GM19438 (cell line): ENCODE results near the gene MALRD1.

ENCODE experiments used
- ATAC-seq: cut with Tn5 transposase; IDR thresholded peaks from one replicate; pipeline ENCODE4 v1.9.1; 2021; ENCODE audit warnings: low read depth; ENCODE audit not compliant: unreplicated experiment

Gene MALRD1

DNA sequence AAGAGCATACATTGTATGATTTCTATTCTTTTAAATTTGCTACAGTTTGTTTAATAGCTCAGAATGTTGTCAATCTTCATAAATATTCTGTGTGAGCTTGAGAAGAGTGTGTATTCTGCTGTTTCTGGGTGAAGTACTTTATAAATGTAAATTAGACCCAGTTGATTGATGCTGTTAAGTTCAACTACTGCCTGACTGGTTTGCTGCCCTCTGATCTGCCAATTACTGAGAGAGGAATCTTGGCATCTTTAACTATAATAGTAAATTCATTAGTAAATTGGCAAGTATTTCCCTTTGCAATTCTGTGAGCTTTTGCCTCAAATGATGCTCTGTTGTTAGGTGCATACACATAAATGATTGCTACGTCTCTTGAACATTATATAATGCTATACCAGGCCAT is 512.6 kb downstream of the MALRD1 start:
- no peak for ATAC-seq

DNA sequence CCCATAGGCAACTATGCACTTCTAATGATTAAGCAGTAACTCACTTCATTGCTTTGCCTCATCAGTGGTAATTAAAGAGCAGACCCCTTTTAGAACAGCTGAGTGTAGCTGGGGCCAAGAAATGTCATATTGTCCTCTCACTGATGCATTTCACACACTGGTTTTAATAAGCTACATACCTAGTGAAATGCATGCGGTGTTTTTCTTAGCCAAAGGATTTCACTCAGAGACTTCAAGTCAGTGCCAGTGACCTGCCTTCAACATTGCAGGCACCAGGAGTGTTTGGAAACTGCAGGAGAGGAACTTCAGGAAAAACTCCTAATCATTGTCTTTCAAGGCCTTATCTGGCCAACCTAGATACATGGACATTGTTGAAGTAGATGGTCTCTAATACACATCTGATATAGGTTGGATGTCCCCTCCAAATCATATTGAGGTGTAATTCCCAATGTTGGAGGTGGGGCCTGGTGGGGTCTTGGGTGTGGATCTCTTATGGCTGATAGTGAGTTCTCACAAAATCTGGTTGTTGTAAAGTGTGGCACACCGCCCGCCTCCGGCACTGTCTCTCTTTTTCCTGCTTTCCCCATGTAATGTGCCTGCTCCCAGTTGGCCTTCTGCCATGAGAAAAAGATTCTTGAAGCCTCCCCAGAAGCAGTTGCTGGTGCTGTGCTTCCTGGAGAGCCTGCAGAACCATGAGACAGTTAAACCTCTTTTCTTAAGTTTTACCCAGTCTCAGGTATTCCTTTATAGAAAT is 515.0 kb downstream of the MALRD1 start:
- ATAC-seq: no peak

DNA sequence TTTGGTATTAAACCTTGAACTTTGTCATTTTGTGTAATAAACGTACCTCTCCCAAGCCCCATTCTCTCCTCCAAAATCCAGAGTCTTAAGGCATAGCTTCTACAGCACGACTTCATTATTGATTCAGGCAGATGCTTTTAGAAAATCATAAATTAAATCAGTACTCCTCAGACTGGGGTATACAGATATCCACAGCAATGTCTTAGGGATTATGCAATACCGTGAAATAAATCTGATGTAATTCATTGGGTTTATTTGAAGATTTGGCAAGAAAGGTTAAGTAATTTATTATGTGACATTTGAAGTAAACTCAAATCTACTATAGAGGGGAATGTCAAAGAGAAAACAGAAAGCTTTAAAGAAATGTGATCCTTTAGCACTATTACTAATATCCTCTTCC is 521.5 kb downstream of the MALRD1 start:
- ATAC-seq: no peak

DNA sequence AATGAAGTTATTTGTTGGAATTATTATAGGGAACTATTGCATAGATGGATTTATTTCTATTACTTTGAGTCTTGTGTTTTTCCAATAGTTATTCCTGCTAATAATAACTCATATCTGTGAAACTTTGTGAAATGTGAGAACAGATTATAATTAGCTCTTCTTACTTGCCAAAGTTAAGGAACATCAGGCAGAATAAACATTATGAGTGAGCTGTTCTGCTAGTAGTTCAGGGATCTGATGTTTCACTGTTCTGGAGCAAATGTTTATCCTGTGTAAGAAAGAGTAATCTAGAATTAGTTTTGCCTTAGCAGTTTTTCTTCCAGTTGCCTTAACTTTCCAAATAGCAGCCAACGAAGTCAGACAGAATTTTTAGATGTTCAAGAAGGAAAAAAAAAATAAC is 522.4 kb downstream of the MALRD1 start:
- no peak for ATAC-seq

DNA sequence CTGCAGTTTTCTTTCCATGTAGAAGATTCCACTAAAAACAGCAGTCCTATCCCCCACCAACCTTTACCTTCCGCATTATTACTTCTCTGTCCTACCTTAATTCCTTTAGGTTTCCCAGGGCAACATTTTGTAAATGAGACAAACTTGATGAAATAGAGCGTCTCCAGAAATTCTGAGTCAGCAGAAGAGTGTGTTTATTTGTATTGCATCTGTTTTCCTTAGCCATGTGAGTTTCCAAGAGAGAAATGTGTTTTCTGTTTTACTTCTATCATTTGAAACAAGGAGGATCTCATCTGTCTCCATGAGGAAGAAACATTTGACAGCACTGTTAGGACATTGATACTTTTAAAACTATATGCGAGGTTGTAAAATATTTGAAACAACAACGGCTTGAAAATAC is 523.5 kb downstream of the MALRD1 start:
- ATAC-seq: no peak

DNA sequence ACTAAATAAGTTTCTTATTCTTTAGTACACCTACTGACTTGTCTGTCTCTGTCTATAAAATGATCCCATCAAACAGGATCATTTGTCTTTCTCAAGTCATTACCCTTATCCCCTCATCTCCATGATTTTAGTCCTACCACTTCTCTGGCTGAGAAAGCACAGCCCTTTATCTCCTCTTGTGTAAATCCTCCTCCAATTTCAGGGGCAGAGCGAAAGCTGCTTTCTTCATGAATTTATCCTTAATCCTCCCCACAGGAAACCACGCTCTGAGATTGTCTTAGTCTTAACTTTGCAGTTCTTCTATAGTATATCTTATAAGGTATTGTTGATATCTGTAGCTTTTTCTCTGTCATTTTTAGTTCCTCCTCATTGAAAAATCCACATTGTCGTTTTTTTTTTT is 528.0 kb downstream of the MALRD1 start:
- no peak for ATAC-seq

DNA sequence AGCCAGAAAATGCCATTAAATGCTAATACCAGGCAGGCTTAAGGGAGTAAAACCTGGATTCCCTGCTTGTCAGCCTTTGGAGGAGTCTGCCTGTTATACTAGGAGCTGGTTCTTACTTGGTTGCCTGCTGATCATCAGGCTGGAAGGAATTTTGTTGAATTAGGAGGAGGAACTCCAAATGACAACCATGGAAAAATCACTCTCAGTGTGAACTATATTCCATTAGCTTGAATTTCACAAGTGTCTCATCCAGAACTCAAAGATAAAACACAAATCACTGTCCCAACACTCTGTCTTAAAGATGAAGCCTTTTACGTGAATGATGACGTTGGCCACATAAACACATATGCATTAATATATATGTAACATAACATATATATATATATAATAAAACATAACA is 528.8 kb downstream of the MALRD1 start:
- no peak for ATAC-seq

DNA sequence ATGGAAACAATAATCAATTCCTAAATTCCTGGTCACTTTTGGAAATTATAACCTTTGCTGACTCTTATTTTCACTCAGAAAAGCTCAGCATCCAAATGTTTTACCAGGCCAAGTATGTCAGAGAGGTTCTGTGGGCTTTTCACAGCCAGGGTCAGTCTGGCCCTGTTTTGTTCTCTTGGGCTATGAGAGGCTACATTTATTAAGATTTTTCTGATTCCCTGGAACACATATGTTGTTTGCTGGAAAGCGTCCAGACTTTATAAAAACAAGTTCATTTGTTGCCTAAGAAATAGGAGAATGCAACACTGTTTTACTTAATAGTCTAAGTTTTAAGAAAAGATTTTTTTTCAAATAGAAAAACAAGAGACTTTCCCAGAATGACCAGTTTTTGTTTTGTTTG is 529.2 kb downstream of the MALRD1 start:
- ATAC-seq: no peak

DNA sequence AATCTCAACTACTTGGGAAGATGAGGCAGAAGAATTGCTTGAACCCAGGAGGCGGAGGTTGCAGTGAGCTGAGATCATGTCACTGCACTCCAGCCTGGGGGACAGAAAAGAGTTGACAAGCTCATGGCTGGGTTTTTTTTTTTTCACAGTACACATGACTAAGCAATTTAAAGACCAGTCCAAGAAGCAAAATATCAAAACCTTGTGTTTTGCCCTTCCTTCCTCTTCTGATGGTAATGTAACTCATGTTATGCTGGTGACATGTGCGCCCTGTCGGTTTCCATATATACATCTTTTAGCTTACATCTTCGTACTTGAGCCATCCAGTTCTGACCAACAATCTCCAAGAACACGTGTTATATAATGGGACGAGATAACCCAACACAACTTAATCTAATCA is 530.0 kb downstream of the MALRD1 start:
- no peak for ATAC-seq

DNA sequence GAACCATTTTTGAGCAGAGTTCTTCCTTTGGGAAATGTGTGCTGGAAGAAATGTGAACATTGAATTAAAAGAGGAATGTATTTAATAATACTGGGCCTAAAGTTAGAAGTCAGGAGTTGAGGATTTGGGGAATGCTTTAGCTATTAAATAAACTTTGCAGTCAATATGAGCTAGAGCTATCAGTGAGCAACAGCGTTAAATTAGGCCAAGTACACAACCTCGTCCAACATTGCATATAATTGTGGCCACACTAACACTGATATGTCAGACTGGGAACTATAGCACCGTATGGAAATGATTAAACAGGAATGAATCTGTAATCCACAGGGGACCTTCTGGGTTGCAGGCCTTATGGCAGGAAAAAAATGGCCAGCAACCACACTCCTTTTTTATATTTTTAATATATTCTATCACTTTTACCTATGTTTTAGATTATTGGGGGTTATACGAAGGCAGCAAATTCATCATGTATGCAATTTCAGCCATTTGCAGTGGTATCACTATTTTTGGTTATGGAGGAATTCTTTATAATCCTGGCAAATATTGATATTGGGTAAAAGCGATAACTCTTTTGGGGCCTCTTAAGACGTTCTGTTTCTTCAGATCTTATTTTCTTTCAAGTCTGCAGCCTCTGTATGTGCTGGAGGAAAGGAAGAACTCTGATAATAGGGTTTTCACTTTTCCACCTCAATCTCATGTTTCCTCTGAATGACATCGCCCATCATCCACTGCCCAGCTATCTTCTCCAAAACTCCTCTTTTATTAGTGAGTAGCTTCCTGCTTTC is 531.4 kb downstream of the MALRD1 start:
- no peak for ATAC-seq

DNA sequence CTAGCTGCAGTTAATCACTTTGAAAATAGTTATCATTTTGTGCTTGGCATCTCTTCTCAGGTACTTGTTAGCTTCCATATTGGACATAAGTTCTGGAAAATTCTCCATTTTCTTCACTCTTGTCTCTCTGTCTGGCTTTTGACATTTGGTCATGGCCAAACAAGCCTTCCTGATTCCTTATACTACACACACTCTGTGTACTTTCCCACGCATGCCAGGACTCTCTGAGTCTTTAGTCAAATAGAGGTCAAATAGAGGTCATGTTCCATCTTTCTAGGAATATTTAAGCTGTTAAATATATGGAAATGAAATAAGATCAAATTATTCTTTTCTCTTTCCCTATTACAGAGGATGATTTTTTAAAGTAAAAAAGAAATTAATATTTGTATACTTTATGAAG is 532.1 kb downstream of the MALRD1 start:
- ATAC-seq: no peak

DNA sequence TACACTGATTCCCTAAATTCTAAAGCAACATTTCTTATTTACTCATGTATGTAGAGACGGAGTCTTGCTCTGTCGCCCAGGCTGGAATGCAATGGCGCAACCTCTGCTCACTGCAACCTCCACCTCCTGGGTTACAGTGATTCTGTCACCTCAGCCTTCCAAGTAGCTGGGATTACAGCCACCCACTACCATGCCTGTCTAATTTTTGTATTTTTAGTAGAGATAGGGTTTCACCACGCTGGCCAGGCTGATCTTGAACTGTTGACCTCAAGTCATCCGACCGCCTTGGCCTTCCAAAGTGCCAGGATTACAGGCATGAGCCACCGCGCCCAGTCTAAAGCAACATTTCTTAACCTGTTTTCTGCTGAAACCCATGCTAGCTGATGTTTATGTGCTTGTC is 540.0 kb downstream of the MALRD1 start:
- ATAC-seq: no peak

DNA sequence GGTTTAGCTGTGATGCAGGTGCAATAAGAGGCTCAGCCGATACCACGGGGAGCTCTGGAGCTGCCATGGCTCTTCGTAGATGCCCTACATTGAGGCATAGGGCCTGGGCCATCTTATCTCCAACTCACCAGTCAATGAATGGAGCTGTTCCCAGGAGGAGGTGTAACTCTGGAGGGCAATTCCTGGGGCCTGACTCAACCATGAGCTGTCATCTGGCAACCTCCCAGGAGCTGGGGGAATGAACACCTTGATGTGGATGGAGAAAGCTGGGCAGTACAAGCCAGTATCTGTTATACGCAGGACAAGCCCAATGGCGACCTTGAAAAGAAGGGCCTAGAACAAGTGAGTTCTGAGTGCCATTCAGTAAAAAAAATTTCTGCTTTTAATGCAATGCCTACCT is 543.7 kb downstream of the MALRD1 start:
- ATAC-seq: no peak

DNA sequence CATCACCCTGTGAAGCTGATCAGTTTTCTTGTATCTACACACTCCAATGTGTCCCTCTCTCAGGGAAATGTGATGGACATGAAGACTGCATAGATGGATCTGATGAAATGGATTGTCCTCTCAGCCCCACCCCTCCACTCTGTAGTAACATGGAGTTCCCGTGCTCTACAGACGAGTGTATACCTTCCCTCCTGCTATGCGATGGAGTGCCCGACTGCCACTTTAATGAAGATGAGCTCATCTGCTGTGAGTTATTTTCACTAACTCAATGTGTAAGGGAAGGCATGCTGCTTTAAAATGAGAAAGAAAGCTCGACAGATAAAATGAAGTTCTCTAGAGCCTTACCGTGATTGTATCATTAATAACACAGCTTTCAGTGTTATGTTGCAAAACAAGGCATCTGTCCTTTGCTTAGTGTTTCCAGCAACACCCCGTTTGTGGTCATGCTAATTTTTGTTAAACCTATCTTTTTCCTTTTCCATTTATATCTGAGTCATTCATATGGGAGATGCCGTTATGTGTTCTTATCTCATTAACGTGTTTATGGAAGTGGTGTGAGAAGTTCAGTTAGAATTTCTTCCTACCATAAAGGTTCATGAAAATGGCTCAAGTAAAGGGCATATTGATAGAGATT is 546.7 kb downstream of the MALRD1 start:
- no peak for ATAC-seq

DNA sequence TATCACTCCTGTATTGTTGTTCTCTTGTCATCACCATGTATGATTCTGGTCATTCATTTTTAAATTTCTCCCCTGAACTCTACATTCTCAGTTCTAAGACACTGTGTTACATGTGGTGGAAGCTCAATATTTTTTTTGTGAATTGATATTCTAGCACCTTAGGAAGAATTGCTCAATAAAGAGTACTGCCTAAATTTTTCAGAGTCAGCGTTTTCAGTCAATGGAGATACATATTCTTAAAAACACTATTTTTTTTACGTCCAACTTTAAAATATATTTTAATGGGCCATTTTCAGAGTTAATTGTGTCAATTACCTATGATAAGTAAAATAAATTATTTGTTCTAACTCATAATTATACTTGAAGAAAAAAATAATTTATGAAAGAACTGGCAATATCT is 557.2 kb downstream of the MALRD1 start:
- ATAC-seq: no peak

DNA sequence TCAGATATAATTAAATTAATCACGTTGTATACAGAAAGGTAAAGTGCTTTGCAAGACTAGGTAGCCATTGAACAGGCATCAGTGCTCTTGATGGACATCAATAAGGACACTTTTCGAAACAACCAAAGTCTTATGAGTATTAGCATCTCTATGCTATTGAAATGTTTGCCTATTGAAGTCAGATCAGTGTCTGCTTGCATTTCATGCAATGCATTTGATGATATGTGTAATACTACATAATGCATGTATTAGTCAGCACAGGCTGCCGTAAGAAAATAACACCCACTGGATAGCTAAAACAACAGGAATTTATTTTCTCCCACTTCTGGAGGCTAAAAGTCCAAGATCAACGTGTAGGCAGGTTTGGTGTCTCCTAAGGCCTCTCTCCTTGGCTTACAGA is 558.4 kb downstream of the MALRD1 start:
- no peak for ATAC-seq

DNA sequence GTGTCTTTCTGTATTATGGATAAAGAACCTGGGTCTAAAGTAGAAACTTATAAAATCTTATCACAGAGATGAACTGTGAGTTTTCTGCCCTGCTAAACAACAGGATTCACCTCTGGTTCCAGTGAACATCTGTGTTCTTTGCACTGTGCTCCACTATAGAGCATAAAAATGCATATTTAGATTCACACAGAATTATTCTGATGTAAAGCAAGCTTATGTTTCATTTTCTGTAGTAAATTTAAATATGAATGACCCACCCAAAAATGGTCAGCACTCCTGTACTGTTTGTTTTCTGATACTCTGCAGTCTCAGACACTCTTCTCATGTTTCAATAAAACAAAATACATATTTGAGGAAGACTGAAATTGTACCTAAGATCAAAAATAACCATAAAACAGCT is 563.2 kb downstream of the MALRD1 start:
- ATAC-seq: no peak

DNA sequence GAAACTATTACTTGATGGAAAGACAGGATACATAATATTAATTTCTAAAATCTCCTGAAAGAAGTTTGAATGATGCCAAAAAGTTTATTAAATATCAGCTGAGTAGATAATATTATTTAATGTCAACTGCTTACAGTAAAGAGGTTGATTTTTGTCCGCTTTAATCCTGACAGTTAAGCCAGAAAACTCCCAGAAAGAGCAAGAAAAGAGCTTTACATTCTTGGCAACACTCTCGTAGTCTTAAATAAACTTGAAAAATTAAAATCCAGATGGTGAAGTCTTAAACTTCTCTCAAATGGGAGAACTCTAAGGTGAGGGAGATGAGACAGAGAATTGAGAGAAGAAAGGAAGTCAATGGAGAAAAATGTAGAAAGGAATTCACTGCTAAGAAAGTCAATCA is 568.4 kb downstream of the MALRD1 start:
- no peak for ATAC-seq

DNA sequence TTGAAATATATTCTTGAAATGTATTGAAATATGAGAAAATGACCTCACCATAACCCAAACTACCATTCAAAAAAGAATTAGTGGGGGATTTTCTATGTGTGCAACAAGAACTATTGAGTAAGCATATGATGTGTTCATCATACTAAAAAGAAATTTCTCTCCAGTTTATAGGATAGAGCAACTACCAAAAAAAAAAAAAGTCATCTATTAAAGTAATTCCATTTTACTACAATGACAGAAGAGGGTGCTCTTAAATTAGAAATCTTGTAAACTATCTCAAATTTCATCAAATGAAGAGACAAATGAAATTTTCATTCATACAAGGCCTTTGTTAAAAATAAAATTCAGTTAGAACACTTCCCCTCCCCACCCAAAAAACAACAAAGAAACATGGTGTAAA is 572.2 kb downstream of the MALRD1 start:
- ATAC-seq: no peak

DNA sequence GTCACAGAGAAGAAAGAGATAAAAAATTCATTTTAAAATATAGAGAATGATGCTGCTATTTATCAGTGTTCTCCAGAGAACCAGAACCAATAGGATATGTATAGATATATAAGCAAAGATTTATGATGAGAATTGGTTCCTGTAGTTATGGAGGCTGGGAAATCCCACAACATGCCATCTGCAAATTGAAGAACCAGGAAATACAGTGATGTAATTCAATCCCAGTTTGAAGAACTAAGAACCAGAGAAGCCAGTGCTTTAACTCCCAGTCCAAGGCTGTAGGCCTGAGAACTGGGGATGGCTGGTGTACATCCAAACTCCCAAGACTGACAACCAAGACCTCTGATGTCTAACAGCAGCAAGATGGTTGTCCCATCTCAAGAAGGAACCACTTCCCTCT is 574.7 kb downstream of the MALRD1 start:
- no peak for ATAC-seq

DNA sequence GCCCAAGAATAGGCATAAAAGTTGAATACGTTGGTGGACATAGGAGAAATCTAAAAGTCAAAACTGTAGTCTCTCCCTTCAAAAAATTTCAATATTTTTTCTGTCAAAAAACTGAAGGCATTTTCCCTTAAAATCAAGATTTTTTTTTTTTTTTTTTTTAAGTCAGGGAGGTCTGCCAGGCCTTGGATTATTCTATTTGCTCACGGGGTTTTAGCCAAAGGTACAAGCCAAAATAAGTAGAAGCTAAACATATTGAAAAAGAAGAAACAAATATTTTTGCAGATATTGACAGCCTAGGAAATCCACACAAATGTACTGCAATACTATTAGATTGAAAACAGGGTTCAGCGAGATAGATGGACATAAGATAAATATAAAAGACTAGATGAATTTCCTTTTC is 577.6 kb downstream of the MALRD1 start:
- no peak for ATAC-seq
